HUES64 (cell line): Measurements from ENCODE around the gene UTP20.

ENCODE experiments used
- H3K27ac ChIP-seq: 2 replicates; pipeline ENCODE4 v1.7.0; 2013; ENCODE audit warnings: low read depth, low read length, inconsistent platforms
- H3K27me3 ChIP-seq: 2 replicates; pipeline ENCODE4 v1.6.1; 2013; ENCODE audit warnings: mild to moderate bottlenecking, low read length; ENCODE audit not compliant: insufficient read depth
- H3K36me3 ChIP-seq: 2 replicates; pipeline ENCODE4 v1.6.1; 2013; ENCODE audit warnings: mild to moderate bottlenecking, low read length; ENCODE audit not compliant: insufficient read depth
- H3K4me1 ChIP-seq: 2 replicates; pipeline ENCODE4 v1.6.1; 2013; ENCODE audit warnings: mild to moderate bottlenecking, low read length, moderate library complexity; ENCODE audit not compliant: insufficient read depth
- H3K4me3 ChIP-seq: 2 replicates; pipeline ENCODE4 v1.5.1; 2013; ENCODE audit warnings: mild to moderate bottlenecking, low read length, moderate library complexity
- H3K9ac ChIP-seq: 2 replicates; pipeline ENCODE4 v1.6.1; 2013; ENCODE audit warnings: mild to moderate bottlenecking, low read depth, low read length
- H3K9me3 ChIP-seq: 2 replicates; pipeline ENCODE4 v1.6.1; 2013; ENCODE audit warnings: low read depth, low read length; ENCODE audit not compliant: insufficient read depth
- WGBS: fragments of 150-250, 120-280 bp; methylation state at CpG from one replicate; pipeline ENCODE4 v1.1.7; 2013; ENCODE audit warnings: missing lambda C conversion rate; 5-methylcytosine and 5-hydroxymethylcytosine counted together

UTP20 gene

DNA sequence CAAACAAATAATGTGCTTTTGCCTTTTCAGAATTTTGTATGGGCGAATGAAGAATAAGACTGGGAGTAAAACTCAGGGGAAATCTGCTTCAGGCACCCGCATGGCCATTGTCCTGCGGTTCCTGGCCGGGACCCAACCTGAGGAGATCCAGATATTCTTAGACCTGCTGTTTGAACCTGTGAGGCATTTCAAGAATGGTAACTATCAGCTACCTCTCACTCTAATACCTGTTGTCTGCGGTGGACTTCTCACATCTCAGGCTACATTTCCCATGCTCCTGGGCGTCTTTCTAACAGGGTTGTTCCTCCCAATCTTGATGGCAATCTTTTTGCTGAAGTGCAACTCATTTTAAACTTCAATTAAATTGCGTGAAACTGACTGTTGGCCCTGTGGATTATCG is 47.1 kb downstream of the UTP20 start:
- Histone ChIP-seq H3K4me3 (no peak overlapping the region), H3K4me1 (no peaks in the 10 kb centered on the region), H3K9ac (no peak overlapping the region), H3K9me3 (no peaks in the 10 kb centered on the region), H3K36me3 (peaks cover 93% of the 10 kb centered on the region), H3K27me3 (no peaks in the 10 kb centered on the region), H3K27ac (no peak overlapping the region)
- WGBS: 95% methylated on average over 8 of the region's 8 CpGs

DNA sequence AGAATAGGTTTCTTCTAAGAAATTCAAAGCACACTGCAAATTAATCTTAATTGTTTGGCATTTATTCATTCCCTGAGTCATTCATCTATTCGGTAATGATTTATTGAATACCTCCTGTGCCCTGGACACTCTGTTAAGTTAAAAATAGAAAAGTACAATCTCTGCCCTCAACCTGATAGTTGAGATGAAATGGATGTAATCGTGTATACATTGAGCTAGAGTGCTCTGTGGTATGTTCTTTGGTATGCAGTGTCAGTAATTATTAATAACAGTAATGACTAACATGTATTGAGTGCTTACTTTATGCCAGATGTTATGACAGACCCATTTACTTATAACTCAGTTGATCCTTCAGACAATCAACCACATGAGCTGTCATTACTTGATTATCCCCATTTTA is 47.6 kb downstream of the UTP20 start:
- Histone ChIP-seq H3K36me3 (peaks cover 94% of the 10 kb centered on the region), H3K27ac (no peak overlapping the region)
- 100% methylated on average over 2 of the region's 2 CpGs for WGBS

DNA sequence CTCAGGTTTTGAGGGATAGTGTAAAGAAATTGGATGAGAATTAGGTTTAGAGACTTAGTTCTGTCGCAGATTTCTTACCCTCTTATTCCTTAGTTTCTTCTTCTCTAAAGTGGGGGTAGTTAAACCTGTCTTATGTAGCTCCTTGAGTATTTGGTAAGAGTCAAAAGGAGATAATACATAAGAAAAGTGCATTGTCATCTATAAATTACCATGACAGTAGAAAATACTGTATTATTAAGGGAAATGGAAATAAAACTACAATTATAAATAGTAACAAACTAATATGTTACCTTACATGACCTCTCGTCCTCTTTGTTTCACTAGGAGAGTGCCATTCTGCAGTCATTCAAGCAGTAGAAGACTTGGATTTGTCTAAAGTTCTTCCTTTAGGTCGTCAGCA is 49.0 kb downstream of the UTP20 start:
- WGBS: 94% methylated on average over 2 of the region's 3 CpGs
- Histone ChIP-seq H3K4me3 (no peak overlapping the region), H3K27me3 (no peaks in the 10 kb centered on the region), H3K4me1 (no peaks in the 10 kb centered on the region), H3K36me3 (peaks cover 97% of the 10 kb centered on the region), H3K9me3 (no peaks in the 10 kb centered on the region), H3K27ac (no peak overlapping the region), H3K9ac (no peak overlapping the region)

More for the DNA sequence above, 47.6 kb downstream of the UTP20 start:
- Histone ChIP-seq H3K9ac (no peak overlapping the region), H3K27me3 (no peaks in the 10 kb centered on the region), H3K4me1 (no peaks in the 10 kb centered on the region), H3K9me3 (no peaks in the 10 kb centered on the region), H3K4me3 (no peak overlapping the region)

DNA sequence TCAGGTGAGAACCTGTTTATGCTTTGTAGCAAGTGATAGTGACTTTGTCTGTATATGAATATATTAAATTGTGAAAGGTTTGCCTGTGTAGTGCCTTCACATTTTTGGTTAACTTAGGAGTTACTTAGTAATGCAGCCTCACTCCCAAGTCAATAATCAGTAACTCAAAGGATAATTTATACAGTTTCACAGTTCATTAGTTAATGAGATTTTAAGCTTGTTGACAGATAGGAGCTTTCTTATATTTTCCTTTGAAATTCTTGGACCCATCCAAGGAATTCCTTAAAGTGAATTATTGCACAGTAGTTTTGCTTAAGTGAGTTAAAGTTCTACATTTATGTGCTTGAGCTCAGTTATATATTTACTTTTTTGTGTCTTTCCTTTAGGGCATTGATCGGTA is 50.7 kb downstream of the UTP20 start:
- Histone ChIP-seq H3K4me1 (peaks cover 4% of the 10 kb centered on the region; the same call in 1 of the 2 replicates), H3K27ac (no peak overlapping the region), H3K9me3 (no peaks in the 10 kb centered on the region), H3K4me3 (no peak overlapping the region), H3K27me3 (no peaks in the 10 kb centered on the region), H3K9ac (no peak overlapping the region), H3K36me3 (peaks cover 98% of the 10 kb centered on the region)
- no CpG with 5 or more reads among the region's 1 CpG for WGBS

DNA sequence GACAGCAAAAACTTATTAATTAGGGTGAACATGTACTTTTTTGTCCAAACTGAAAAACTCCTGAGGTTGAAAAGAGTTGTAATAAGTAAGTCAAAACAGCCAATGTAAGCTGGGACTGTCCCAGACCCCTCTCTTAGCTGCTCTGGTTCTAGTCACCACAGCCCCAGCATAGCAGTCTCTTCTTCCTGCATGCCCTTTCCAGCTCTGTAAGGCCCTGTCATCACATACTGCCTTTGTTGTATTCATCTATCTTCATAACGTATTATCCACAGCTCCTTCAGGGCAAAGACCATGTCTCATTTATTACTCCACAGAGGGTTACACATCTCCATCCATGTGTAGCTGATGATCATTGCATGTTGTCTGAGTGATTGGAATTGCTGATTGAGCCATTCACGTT is 56.5 kb downstream of the UTP20 start:
- 87% methylated on average over 2 of the region's 2 CpGs for WGBS
- Histone ChIP-seq H3K9me3 (no peaks in the 10 kb centered on the region), H3K36me3 (peaks cover 96% of the 10 kb centered on the region), H3K27ac (no peak overlapping the region), H3K4me3 (no peak overlapping the region), H3K9ac (no peak overlapping the region), H3K27me3 (no peaks in the 10 kb centered on the region), H3K4me1 (peaks cover 7% of the 10 kb centered on the region; the same call in 1 of the 2 replicates)

DNA sequence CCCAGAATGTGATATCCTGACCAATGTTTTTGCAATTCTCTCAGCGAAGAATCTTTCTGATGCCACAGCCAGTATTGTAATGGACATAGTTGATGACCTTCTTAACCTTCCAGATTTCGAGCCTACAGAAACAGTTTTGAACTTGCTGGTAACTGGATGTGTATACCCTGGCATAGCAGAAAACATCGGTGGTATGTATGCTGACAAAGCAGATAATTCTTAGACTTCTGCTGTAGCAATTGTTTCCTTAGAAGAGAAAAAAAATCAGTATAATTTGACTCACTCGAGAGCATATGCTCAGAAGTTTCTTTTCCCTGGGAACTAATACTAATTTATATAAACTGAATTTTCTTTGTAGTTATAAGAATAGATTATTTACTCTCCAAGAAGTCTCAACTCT is 58.2 kb downstream of the UTP20 start:
- H3K27ac ChIP-seq: no peak overlapping the region
- no peak overlapping the region for H3K4me3 ChIP-seq
- no peaks in the 10 kb centered on the region for H3K9me3 ChIP-seq
- H3K36me3 ChIP-seq: peaks cover 96% of the 10 kb centered on the region
- peaks cover 7% of the 10 kb centered on the region; the same call in 1 of the 2 replicates for H3K4me1 ChIP-seq
- no peaks in the 10 kb centered on the region for H3K27me3 ChIP-seq
- 98% methylated on average over 3 of the region's 4 CpGs for WGBS
- H3K9ac ChIP-seq: no peak overlapping the region

DNA sequence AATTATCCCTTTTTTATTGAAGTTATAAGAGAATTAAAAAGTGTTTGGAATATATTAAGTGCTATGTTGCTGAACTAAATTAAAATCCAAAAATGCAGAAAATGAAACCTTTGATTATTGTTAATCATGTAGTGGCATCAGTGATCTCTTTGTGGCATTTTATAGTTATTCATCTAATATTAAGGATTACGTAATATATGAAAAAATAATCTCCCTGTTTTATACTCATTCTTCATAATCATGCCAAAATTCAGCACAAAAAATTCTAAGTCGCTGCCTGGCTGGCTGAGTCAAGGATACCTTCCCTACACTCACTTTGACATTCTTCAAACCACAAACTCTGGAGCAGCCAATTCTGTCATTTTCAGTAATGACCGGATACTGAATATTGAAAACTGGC is 64.0 kb downstream of the UTP20 start:
- Histone ChIP-seq H3K4me1 (no peaks in the 10 kb centered on the region), H3K36me3 (peaks cover 96% of the 10 kb centered on the region), H3K27ac (no peak overlapping the region), H3K4me3 (no peak overlapping the region), H3K27me3 (no peaks in the 10 kb centered on the region), H3K9me3 (peaks cover 2% of the 10 kb centered on the region; the same call in 1 of the 2 replicates), H3K9ac (no peak overlapping the region)
- WGBS: 97% methylated on average over 3 of the region's 3 CpGs

DNA sequence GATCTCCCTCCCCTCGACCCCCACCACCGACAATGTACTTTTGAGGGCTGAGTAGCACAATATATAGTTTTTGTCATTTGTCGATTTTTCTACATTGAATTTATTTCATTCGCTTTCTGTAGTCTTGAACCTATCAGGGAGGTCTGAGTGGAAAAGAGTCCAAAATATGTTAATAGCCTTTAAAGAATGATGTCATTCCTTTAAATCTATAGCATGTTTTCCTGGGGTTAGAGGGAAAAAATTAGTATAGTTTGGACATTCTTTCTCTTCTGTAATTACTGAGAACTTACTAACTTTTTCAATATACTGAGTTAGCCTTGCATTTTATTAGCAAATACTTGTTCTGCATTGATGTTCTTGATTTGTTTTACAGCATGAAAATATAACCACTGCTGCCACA is 71.8 kb downstream of the UTP20 start:
- no peak overlapping the region for H3K27ac ChIP-seq
- WGBS: 98% methylated on average over 4 of the region's 4 CpGs
- no peak overlapping the region for H3K4me3 ChIP-seq
- H3K9ac ChIP-seq: no peak overlapping the region
- H3K27me3 ChIP-seq: no peaks in the 10 kb centered on the region
- no peaks in the 10 kb centered on the region for H3K4me1 ChIP-seq
- peaks cover 3% of the 10 kb centered on the region; the same call in 1 of the 2 replicates for H3K9me3 ChIP-seq
- peaks cover 95% of the 10 kb centered on the region for H3K36me3 ChIP-seq

DNA sequence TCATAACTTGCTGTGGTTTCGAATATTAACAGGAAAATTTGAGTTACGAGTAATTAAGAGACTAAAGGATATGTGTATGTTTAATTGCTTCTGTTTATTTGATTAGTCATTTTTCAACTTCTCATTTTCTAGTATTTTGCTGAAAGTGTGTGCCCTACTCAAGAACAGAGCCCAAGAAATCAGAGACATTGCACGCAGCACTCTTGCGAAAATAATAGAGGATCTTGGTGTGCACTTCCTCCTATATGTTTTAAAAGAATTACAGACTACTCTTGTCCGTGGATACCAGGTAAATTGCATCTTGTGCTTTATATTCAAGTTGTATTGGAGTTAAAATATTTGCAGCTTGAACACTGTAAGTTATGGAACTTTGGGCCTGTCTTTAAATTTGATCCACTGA is 76.9 kb downstream of the UTP20 start:
- WGBS: 99% methylated on average over 5 of the region's 5 CpGs
- Histone ChIP-seq H3K9me3 (no peaks in the 10 kb centered on the region), H3K4me3 (no peak overlapping the region), H3K9ac (no peak overlapping the region), H3K27me3 (no peaks in the 10 kb centered on the region), H3K4me1 (no peaks in the 10 kb centered on the region), H3K36me3 (peaks cover 93% of the 10 kb centered on the region), H3K27ac (no peak overlapping the region)

DNA sequence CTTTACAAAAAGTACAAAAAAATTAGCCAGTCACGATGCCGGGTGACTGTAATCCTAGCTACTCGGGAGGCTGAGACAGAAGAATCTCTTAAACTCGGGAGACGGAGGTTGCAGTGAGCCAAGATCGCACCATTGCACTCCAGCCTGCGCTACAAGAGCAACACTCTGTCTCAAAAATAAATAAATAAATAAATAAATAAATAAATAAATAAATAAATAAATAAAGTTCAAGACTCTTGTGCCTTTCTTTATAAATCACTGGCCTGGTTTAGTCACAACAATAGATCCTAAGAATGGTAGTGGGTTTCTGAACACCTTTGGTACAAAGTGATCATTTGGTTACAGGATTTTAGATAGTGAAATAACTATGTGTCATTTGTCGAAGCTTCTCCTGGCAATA is 81.5 kb downstream of the UTP20 start:
- 94% methylated on average over 7 of the region's 8 CpGs for WGBS
- no peaks in the 10 kb centered on the region for H3K4me1 ChIP-seq
- no peaks in the 10 kb centered on the region for H3K27me3 ChIP-seq
- H3K9ac ChIP-seq: no peak overlapping the region
- H3K4me3 ChIP-seq: no peak overlapping the region
- no peak overlapping the region for H3K27ac ChIP-seq
- no peaks in the 10 kb centered on the region for H3K9me3 ChIP-seq
- H3K36me3 ChIP-seq: peaks cover 98% of the 10 kb centered on the region

DNA sequence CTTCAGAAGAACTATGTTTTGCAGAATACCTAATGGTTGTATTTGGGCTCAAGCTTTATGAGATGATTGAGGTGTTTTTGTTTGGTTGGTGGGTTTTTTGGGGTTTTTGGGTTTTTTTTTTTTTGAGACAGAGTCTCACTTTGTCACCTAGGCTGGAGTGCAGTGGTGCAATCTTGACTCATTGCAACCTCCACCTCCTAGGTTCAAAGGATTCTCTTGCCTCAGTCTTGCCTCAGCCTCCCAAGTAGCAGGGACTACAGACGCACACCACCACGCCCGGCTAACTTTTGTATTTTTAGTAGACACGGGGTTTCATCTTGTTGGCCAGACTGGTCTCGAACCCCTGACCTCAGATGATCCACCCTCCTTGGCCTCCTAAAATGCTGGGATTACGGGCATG is 88.1 kb downstream of the UTP20 start:
- no peak overlapping the region for H3K27ac ChIP-seq
- H3K9ac ChIP-seq: no peak overlapping the region
- H3K27me3 ChIP-seq: no peaks in the 10 kb centered on the region
- no peak overlapping the region for H3K4me3 ChIP-seq
- no peaks in the 10 kb centered on the region for H3K4me1 ChIP-seq
- 97% methylated on average over 6 of the region's 6 CpGs for WGBS
- H3K9me3 ChIP-seq: no peaks in the 10 kb centered on the region
- peaks cover 99% of the 10 kb centered on the region for H3K36me3 ChIP-seq

DNA sequence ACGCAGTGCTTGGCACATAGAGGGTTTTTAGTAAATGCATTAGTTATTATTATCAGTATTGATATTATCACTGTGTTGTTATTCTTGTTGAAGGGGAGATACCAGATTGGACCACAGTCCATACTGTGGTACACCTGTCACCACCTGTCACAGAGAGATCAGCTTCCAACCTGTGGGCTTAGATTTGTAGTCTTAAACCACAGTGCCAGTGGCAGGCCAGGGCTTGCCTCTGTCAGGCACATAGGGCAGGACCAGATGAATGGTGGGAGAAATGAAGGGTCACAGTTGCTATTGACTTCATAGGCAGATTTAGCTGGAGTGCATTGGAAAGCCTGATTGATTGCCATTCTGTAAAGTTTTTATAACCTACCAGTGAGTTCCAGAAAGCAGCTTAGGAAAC is 92.5 kb downstream of the UTP20 start:
- no peak overlapping the region for H3K27ac ChIP-seq
- no peak overlapping the region for H3K9ac ChIP-seq
- H3K4me1 ChIP-seq: no peaks in the 10 kb centered on the region
- H3K36me3 ChIP-seq: peaks cover 93% of the 10 kb centered on the region
- H3K4me3 ChIP-seq: no peak overlapping the region
- WGBS: 92% methylated on average over 1 of the region's 1 CpG
- H3K9me3 ChIP-seq: no peaks in the 10 kb centered on the region
- no peaks in the 10 kb centered on the region for H3K27me3 ChIP-seq
